ENCODE data around the gene ZBED2.

GRCh38 chr3:111607240-111607920 is 12.2 kb upstream of the ZBED2 start:
- TF ChIP-seq EP300 (IDR thresholded peaks at IDR 0.05; ENCODE audit: borderline replicate concordance in 1 of 2, low read depth in 1 of 2, low read length in 1 of 2) (no peak), CHD2 (IDR thresholded peaks at IDR 0.05; ENCODE audit: low read length, partially characterized antibody) (no peak), CTCF (IDR thresholded peaks at IDR 0.05) (no peak)

Measured in SK-N-SH (cell line).